ENCODE measurements around the gene MED23. TPM values are rescaled to one million over a fixed set of nuclear protein-coding genes. Genes with fewer than 3 reads are reported as not detected.

MED23 gene
- total RNA-seq, 2 experiments from 2014 or later = 56.7 to 59.5 TPM

- peaks cover 8% of the 10 kb centered on the region for H3K36me3 ChIP-seq (ENCODE audit: insufficient read depth, low read length)
- intact Hi-C loops (cut with DNase I, micrococcal nuclease) = no loop called here
- no peaks in the 10 kb centered on the region for H3K9me3 ChIP-seq (ENCODE audit: control insufficient read depth in 1 of 2, insufficient read depth in 1 of 2, low read length in 2 of 2)
- H3K27me3 Mint-ChIP-seq = no peaks in the 10 kb centered on the region
- ATAC-seq (ENCODE audit: poor library complexity) = no peak
- H3K9me3 Mint-ChIP-seq = no peaks in the 10 kb centered on the region
- H3K27ac ChIP-seq (ENCODE audit: low read depth in 1 of 2, low read length in 2 of 2) = no peak overlapping the region
- H3K27ac Mint-ChIP-seq = no peak overlapping the region
- H3K4me3 ChIP-seq (ENCODE audit: low read length) = no peak overlapping the region
- TF ChIP-seq CTCF (IDR thresholded peaks at IDR 0.05) = no peak
- ChIA-PET CTCF (no interaction called here), POLR2A (no interaction called here)
- H3K27me3 ChIP-seq (ENCODE audit: control insufficient read depth in 1 of 2, insufficient read depth in 2 of 2, low read length in 2 of 2) = no peaks in the 10 kb centered on the region
- H3K36me3 Mint-ChIP-seq (ENCODE audit: low read depth) = peaks cover 36% of the 10 kb centered on the region
- no peak overlapping the region for H3K4me3 Mint-ChIP-seq
- peaks cover 7% of the 10 kb centered on the region for H3K4me1 Mint-ChIP-seq (ENCODE audit: low read depth)
- DNase-seq = no peak
- no peaks in the 10 kb centered on the region for H3K4me1 ChIP-seq (ENCODE audit: insufficient read depth, low read length)
These were observed 59.3 kb downstream of the MED23 start for GRCh38 chr6:131568726-131569125.

GRCh38 chr6:131565056-131565455 is 63.0 kb downstream of the MED23 start:
- no peak overlapping the region for H3K27ac ChIP-seq (ENCODE audit: low read depth in 1 of 2, low read length in 2 of 2)
- Mint-ChIP-seq H3K4me3 (no peak overlapping the region), H3K27me3 (no peaks in the 10 kb centered on the region), H3K36me3 (ENCODE audit: low read depth) (peaks cover 6% of the 10 kb centered on the region), H3K27ac (no peak overlapping the region), H3K9me3 (no peaks in the 10 kb centered on the region), H3K4me1 (ENCODE audit: low read depth) (peaks cover 7% of the 10 kb centered on the region)
- intact Hi-C loops (cut with DNase I, micrococcal nuclease) = no loop called here
- DNase-seq (no peak), ATAC-seq (ENCODE audit: poor library complexity) (no peak)
- H3K9me3 ChIP-seq (ENCODE audit: control insufficient read depth in 1 of 2, insufficient read depth in 1 of 2, low read length in 2 of 2) = no peaks in the 10 kb centered on the region
- H3K27me3 ChIP-seq (ENCODE audit: control insufficient read depth in 1 of 2, insufficient read depth in 2 of 2, low read length in 2 of 2) = no peaks in the 10 kb centered on the region
- ChIA-PET POLR2A (no interaction called here), CTCF (no interaction called here)
- no peak for TF ChIP-seq CTCF (IDR thresholded peaks at IDR 0.05)
- H3K36me3 ChIP-seq (ENCODE audit: insufficient read depth, low read length) = peaks cover 3% of the 10 kb centered on the region
- H3K4me3 ChIP-seq (ENCODE audit: low read length) = no peak overlapping the region
- no peaks in the 10 kb centered on the region for H3K4me1 ChIP-seq (ENCODE audit: insufficient read depth, low read length)

DNA sequence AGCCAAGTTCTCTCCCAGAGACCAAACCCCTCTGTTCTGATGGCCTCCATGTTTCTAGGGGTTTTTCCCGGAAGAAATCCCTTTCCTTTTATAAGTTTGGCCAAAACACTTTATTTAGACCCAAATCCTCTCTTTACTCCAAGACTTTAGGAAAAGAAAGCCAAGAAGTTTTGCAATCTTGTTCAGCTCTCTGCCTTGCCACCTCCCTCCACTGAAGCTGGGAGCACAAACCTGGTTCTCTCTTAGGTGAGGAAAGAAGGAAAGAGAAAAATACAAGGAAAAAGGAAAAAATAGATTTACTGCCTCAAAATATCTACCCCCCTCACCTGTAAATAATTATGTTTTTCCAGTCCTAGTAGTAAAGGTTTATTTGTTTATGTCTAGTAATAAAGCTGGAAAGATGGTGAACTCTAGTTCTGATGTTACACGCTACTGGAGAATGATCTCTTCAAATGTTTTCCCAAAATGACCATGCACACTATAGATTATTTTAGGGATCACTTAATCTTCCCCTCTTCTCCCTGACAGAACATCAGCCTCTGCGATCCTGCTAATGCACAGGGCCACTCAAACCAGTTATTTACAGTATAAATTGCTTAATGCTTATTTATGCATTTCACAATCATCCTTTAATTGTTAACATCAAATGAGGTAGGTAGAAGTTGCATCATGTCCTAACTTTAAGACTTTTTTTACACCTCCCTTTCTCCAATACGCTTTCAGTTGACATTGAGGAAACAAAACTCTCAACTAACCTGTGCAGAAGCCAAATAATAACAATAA is 65.9 kb downstream of the MED23 start:
- H3K27ac Mint-ChIP-seq = no peak overlapping the region
- no peaks in the 10 kb centered on the region for H3K4me1 Mint-ChIP-seq (ENCODE audit: low read depth)
- TF ChIP-seq CTCF (IDR thresholded peaks at IDR 0.05) = no peak
- Histone ChIP-seq H3K27me3 (ENCODE audit: control insufficient read depth in 1 of 2, insufficient read depth in 2 of 2, low read length in 2 of 2) (no peaks in the 10 kb centered on the region), H3K27ac (ENCODE audit: low read depth in 1 of 2, low read length in 2 of 2) (no peak overlapping the region), H3K36me3 (ENCODE audit: insufficient read depth, low read length) (no peaks in the 10 kb centered on the region), H3K9me3 (ENCODE audit: control insufficient read depth in 1 of 2, insufficient read depth in 1 of 2, low read length in 2 of 2) (no peaks in the 10 kb centered on the region), H3K4me3 (ENCODE audit: low read length) (no peak overlapping the region), H3K4me1 (ENCODE audit: insufficient read depth, low read length) (no peaks in the 10 kb centered on the region)
- ATAC-seq (ENCODE audit: poor library complexity) = no peak
- no peak overlapping the region for H3K4me3 Mint-ChIP-seq
- ChIA-PET CTCF (no interaction called here), POLR2A (no interaction called here)
- no peaks in the 10 kb centered on the region for H3K9me3 Mint-ChIP-seq
- H3K27me3 Mint-ChIP-seq = no peaks in the 10 kb centered on the region
- no peaks in the 10 kb centered on the region for H3K36me3 Mint-ChIP-seq (ENCODE audit: low read depth)
- no peak for DNase-seq
- intact Hi-C loops (cut with DNase I, micrococcal nuclease) = no loop called here
